ENCODE results near the gene HEPHL1. TPM values are rescaled to one million over a fixed set of nuclear protein-coding genes. Genes with fewer than 3 reads are reported as not detected.

Gene HEPHL1
- total RNA-seq, 1 donor from 2014 or later, result not detected

GRCh38 chr11:94007426-94007825 is 13.7 kb upstream of the HEPHL1 start:
- Mint-ChIP-seq H3K27ac (ENCODE audit: unreplicated experiment) (no peak overlapping the region), H3K4me1 (ENCODE audit: low read depth, unreplicated experiment) (no peaks in the 10 kb centered on the region), H3K36me3 (ENCODE audit: low read depth, unreplicated experiment) (no peaks in the 10 kb centered on the region), H3K4me3 (ENCODE audit: unreplicated experiment) (no peak overlapping the region), H3K27me3 (ENCODE audit: low read depth, unreplicated experiment) (peaks cover 3% of the 10 kb centered on the region), H3K9me3 (ENCODE audit: unreplicated experiment) (no peaks in the 10 kb centered on the region)
- TF ChIP-seq, protein P1, sequence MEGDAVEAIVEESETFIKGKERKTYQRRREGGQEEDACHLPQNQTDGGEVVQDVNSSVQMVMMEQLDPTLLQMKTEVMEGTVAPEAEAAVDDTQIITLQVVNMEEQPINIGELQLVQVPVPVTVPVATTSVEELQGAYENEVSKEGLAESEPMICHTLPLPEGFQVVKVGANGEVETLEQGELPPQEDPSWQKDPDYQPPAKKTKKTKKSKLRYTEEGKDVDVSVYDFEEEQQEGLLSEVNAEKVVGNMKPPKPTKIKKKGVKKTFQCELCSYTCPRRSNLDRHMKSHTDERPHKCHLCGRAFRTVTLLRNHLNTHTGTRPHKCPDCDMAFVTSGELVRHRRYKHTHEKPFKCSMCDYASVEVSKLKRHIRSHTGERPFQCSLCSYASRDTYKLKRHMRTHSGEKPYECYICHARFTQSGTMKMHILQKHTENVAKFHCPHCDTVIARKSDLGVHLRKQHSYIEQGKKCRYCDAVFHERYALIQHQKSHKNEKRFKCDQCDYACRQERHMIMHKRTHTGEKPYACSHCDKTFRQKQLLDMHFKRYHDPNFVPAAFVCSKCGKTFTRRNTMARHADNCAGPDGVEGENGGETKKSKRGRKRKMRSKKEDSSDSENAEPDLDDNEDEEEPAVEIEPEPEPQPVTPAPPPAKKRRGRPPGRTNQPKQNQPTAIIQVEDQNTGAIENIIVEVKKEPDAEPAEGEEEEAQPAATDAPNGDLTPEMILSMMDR (IDR thresholded peaks at IDR 0.05; ENCODE audit: insufficient read depth, low read depth, low read length), result no peak
- no peak for TF ChIP-seq EZH2 (IDR thresholded peaks at IDR 0.05; ENCODE audit: insufficient read depth, low read length)
- FAIRE-seq, result no peak
- no peak overlapping the region for H3K9ac ChIP-seq (ENCODE audit: low read length)
- no peak overlapping the region for H3K4me3 ChIP-seq (ENCODE audit: insufficient read depth, low read depth, low read length)
- H3K9me3 ChIP-seq (ENCODE audit: insufficient read depth, low read depth, low read length), result peaks cover 5% of the 10 kb centered on the region
- no peak for DNase-seq (ENCODE audit: low read depth)
- H3K79me2 ChIP-seq (ENCODE audit: insufficient read depth, low read length), result no peaks in the 10 kb centered on the region
- H3K4me1 ChIP-seq (ENCODE audit: insufficient read depth, low read length), result peaks cover under 1% of the 10 kb centered on the region
- H3K27me3 ChIP-seq (ENCODE audit: insufficient read depth, low read length), result no peaks in the 10 kb centered on the region
- H3K27ac ChIP-seq (ENCODE audit: low read depth, low read length), result no peak overlapping the region
- no peak overlapping the region for H3K4me2 ChIP-seq (ENCODE audit: low read length)
- no peaks in the 10 kb centered on the region for H3K36me3 ChIP-seq (ENCODE audit: insufficient read depth, low read length)
- no peaks in the 10 kb centered on the region for H4K20me1 ChIP-seq (ENCODE audit: insufficient read depth, low read length)
- H2AFZ ChIP-seq (ENCODE audit: low read depth, low read length), result no peak overlapping the region

DNA sequence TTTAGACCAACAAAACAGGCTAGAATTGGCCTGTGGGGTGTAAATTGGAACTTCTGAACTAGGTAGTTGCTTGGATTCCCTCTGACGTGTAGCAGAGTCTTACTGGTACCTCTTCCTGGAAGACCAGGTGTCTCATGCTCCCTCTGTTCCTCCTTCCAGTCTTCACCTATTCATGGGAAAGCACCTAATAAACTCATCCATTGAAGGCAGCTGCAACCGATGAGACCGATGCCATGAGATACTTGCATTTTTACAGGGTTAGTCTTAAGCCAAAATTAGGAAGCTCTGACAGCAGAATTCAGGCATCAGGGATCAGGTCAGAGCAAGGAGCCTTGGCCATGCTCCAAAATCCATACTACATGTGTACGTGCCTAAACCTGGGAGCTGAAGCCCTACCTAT is 13.2 kb upstream of the HEPHL1 start:
- Mint-ChIP-seq H3K36me3 (ENCODE audit: low read depth, unreplicated experiment) (no peaks in the 10 kb centered on the region), H3K27me3 (ENCODE audit: low read depth, unreplicated experiment) (peaks cover 3% of the 10 kb centered on the region), H3K4me1 (ENCODE audit: low read depth, unreplicated experiment) (no peaks in the 10 kb centered on the region), H3K9me3 (ENCODE audit: unreplicated experiment) (no peaks in the 10 kb centered on the region), H3K27ac (ENCODE audit: unreplicated experiment) (no peak overlapping the region), H3K4me3 (ENCODE audit: unreplicated experiment) (no peak overlapping the region)
- H3K4me3 ChIP-seq (ENCODE audit: insufficient read depth, low read depth, low read length), result no peak overlapping the region
- FAIRE-seq, result no peak
- no peaks in the 10 kb centered on the region for H4K20me1 ChIP-seq (ENCODE audit: insufficient read depth, low read length)
- no peaks in the 10 kb centered on the region for H3K4me1 ChIP-seq (ENCODE audit: insufficient read depth, low read length)
- no peak overlapping the region for H2AFZ ChIP-seq (ENCODE audit: low read depth, low read length)
- no peaks in the 10 kb centered on the region for H3K79me2 ChIP-seq (ENCODE audit: insufficient read depth, low read length)
- H3K9me3 ChIP-seq (ENCODE audit: insufficient read depth, low read depth, low read length), result peaks cover 5% of the 10 kb centered on the region
- DNase-seq (ENCODE audit: low read depth), result no peak
- H3K9ac ChIP-seq (ENCODE audit: low read length), result no peak overlapping the region
- TF ChIP-seq, protein P1 (IDR thresholded peaks at IDR 0.05; ENCODE audit: insufficient read depth, low read depth, low read length), result no peak
- no peak for TF ChIP-seq EZH2 (IDR thresholded peaks at IDR 0.05; ENCODE audit: insufficient read depth, low read length)
- no peak overlapping the region for H3K4me2 ChIP-seq (ENCODE audit: low read length)
- no peaks in the 10 kb centered on the region for H3K27me3 ChIP-seq (ENCODE audit: insufficient read depth, low read length)
- H3K27ac ChIP-seq (ENCODE audit: low read depth, low read length), result no peak overlapping the region
- no peaks in the 10 kb centered on the region for H3K36me3 ChIP-seq (ENCODE audit: insufficient read depth, low read length)

GRCh38 chr11:94010136-94010535 is 11.0 kb upstream of the HEPHL1 start:
- Histone ChIP-seq H4K20me1 (ENCODE audit: insufficient read depth, low read length) (no peaks in the 10 kb centered on the region), H3K27me3 (ENCODE audit: insufficient read depth, low read length) (no peaks in the 10 kb centered on the region), H2AFZ (ENCODE audit: low read depth, low read length) (no peak overlapping the region), H3K79me2 (ENCODE audit: insufficient read depth, low read length) (no peaks in the 10 kb centered on the region), H3K9ac (ENCODE audit: low read length) (no peak overlapping the region), H3K4me3 (ENCODE audit: insufficient read depth, low read depth, low read length) (no peak overlapping the region), H3K4me1 (ENCODE audit: insufficient read depth, low read length) (no peaks in the 10 kb centered on the region), H3K27ac (ENCODE audit: low read depth, low read length) (no peak overlapping the region), H3K9me3 (ENCODE audit: insufficient read depth, low read depth, low read length) (peaks cover 5% of the 10 kb centered on the region), H3K36me3 (ENCODE audit: insufficient read depth, low read length) (no peaks in the 10 kb centered on the region), H3K4me2 (ENCODE audit: low read length) (no peak overlapping the region)
- Mint-ChIP-seq H3K9me3 (ENCODE audit: unreplicated experiment) (peaks cover 2% of the 10 kb centered on the region), H3K4me1 (ENCODE audit: low read depth, unreplicated experiment) (no peaks in the 10 kb centered on the region), H3K4me3 (ENCODE audit: unreplicated experiment) (no peak overlapping the region), H3K36me3 (ENCODE audit: low read depth, unreplicated experiment) (no peaks in the 10 kb centered on the region), H3K27me3 (ENCODE audit: low read depth, unreplicated experiment) (no peaks in the 10 kb centered on the region), H3K27ac (ENCODE audit: unreplicated experiment) (no peak overlapping the region)
- no peak for DNase-seq (ENCODE audit: low read depth)
- TF ChIP-seq EZH2 (IDR thresholded peaks at IDR 0.05; ENCODE audit: insufficient read depth, low read length), result no peak
- TF ChIP-seq, protein P1 (IDR thresholded peaks at IDR 0.05; ENCODE audit: insufficient read depth, low read depth, low read length), result no peak
- FAIRE-seq, result no peak
